HEK293 (cell line): ENCODE results near the gene G6PD.

Source experiments
- IKZF3 ChIP-seq: fragments of 450-650 bp; IDR thresholded peaks from 2 replicates; pipeline ENCODE4 v1.5.0; 2018; ENCODE audit warnings: missing biosample characterization, mild to moderate bottlenecking, missing genetic modification characterization, moderate library complexity
- ZFP37 ChIP-seq: fragments of 450-650 bp; formaldehyde crosslinking; IDR thresholded peaks from 2 replicates; pipeline ENCODE4 v1.5.1; 2016; ENCODE audit warnings: missing biosample characterization, missing genetic modification characterization
- ZNF155 ChIP-seq: fragments of 450-650 bp; formaldehyde crosslinking; IDR thresholded peaks from 2 replicates; pipeline ENCODE4 v1.5.1; 2016; ENCODE audit warnings: missing biosample characterization, missing genetic modification characterization
- ZNF16 ChIP-seq: fragments of 450-650 bp; formaldehyde crosslinking; IDR thresholded peaks from 2 replicates; pipeline ENCODE4 v1.5.1; 2016; ENCODE audit warnings: low read depth, missing biosample characterization, missing genetic modification characterization
- ZNF214 ChIP-seq: fragments of 450-650 bp; formaldehyde crosslinking; IDR thresholded peaks from 2 replicates; pipeline ENCODE4 v1.5.1; 2017; ENCODE audit warnings: missing biosample characterization, mild to moderate bottlenecking, missing genetic modification characterization, borderline replicate concordance
- ZNF248 ChIP-seq: fragments of 450-650 bp; formaldehyde crosslinking; IDR thresholded peaks from 2 replicates; pipeline ENCODE4 v1.5.1; 2017; ENCODE audit warnings: missing biosample characterization, missing genetic modification characterization
- ZNF549 ChIP-seq: fragments of 450-650 bp; IDR thresholded peaks from 2 replicates; pipeline ENCODE4 v1.5.1; 2018; ENCODE audit warnings: missing biosample characterization, missing genetic modification characterization, mild to moderate bottlenecking, inconsistent platforms, moderate library complexity
- ZNF660 ChIP-seq: fragments of 450-650 bp; IDR thresholded peaks from 2 replicates; pipeline ENCODE4 v1.5.1; 2018; ENCODE audit warnings: missing biosample characterization, mild to moderate bottlenecking, missing genetic modification characterization
- TF ChIP-seq, protein P1 (sequence below): fragments of 450-650 bp; formaldehyde crosslinking; IDR thresholded peaks from 2 replicates; pipeline ENCODE4 v1.5.1; 2016; ENCODE audit warnings: missing biosample characterization, missing genetic modification characterization
- TF ChIP-seq, protein P2 (sequence below): fragments of 450-650 bp; formaldehyde crosslinking; IDR thresholded peaks from 2 replicates; pipeline ENCODE4 v1.5.1; 2016; ENCODE audit warnings: missing biosample characterization, missing genetic modification characterization, borderline replicate concordance
- TF ChIP-seq, protein P3 (sequence below): IDR thresholded peaks from 2 replicates; pipeline ENCODE4 v1.6.1; 2011; ENCODE audit warnings: mild to moderate bottlenecking, low read depth, low read length, borderline replicate concordance
- TF ChIP-seq, protein P4 (sequence below): fragments of 450-650 bp; formaldehyde crosslinking; IDR thresholded peaks from 2 replicates; pipeline ENCODE4 v1.5.1; 2016; ENCODE audit warnings: missing biosample characterization, missing genetic modification characterization
- TF ChIP-seq, protein P5 (sequence below): fragments of 450-650 bp; formaldehyde crosslinking; IDR thresholded peaks from 2 replicates; pipeline ENCODE4 v1.5.1; 2016; ENCODE audit warnings: missing biosample characterization, missing genetic modification characterization
- TF ChIP-seq, protein P6 (sequence below): fragments of 450-650 bp; formaldehyde crosslinking; IDR thresholded peaks from 2 replicates; pipeline ENCODE4 v1.5.1; 2016; ENCODE audit warnings: missing biosample characterization, missing genetic modification characterization

DNA sequence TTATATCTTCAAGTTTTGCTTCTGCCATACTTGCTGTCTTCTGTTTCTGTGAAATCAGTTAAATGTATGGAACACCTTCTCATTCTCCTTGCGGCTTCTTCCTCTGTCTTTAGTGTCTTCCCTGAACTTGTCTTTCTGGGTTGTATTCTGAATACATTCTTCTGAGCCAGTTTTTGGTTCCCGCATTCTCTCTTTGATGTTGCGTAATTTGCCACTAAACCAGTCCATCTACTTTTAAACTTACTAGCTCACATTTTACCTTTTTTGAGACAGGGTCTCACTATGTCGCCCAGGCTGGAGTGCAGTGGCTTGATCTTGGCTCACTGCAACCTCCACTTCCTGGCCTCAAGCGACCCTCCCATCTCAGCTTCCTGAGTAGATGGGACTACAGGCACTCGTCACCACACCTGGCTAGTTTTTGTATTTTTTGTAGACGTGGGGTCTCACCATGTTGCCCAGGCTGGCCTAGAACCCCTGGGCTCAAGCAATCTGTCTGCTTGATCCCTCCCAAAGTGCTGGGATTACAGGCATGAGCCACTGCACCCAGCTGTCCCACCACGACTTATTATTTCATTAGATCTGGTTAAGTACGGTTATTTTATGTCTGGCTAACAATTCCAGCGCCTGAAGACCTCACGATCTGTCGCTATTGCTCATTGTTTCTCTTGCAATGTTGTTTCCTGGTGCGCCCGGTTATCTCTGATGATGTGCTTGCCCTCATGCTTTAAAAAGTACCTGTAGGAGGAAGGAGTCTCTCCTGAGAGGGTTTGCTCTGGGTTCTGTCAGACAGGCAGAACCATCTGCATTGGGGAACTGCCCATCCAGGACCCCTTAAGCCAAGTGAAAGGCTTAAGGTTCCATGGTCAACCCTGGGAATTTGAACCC lies 20.8 kb downstream of the G6PD start:
- TF ChIP-seq ZNF214 (tag by site-specific recombination) (no peak), ZNF549 (tag by site-specific recombination) (no peak), ZFP37 (tag by site-specific recombination) (no peak), ZNF248 (tag by site-specific recombination) (no peak), ZNF660 (tag by site-specific recombination) (no peak), ZNF155 (tag by site-specific recombination) (no peak), IKZF3 (tag by site-specific recombination) (no peak), ZNF16 (tag by site-specific recombination) (no peak)
- TF ChIP-seq, protein P1, sequence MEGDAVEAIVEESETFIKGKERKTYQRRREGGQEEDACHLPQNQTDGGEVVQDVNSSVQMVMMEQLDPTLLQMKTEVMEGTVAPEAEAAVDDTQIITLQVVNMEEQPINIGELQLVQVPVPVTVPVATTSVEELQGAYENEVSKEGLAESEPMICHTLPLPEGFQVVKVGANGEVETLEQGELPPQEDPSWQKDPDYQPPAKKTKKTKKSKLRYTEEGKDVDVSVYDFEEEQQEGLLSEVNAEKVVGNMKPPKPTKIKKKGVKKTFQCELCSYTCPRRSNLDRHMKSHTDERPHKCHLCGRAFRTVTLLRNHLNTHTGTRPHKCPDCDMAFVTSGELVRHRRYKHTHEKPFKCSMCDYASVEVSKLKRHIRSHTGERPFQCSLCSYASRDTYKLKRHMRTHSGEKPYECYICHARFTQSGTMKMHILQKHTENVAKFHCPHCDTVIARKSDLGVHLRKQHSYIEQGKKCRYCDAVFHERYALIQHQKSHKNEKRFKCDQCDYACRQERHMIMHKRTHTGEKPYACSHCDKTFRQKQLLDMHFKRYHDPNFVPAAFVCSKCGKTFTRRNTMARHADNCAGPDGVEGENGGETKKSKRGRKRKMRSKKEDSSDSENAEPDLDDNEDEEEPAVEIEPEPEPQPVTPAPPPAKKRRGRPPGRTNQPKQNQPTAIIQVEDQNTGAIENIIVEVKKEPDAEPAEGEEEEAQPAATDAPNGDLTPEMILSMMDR = no peak
- TF ChIP-seq, protein P2, sequence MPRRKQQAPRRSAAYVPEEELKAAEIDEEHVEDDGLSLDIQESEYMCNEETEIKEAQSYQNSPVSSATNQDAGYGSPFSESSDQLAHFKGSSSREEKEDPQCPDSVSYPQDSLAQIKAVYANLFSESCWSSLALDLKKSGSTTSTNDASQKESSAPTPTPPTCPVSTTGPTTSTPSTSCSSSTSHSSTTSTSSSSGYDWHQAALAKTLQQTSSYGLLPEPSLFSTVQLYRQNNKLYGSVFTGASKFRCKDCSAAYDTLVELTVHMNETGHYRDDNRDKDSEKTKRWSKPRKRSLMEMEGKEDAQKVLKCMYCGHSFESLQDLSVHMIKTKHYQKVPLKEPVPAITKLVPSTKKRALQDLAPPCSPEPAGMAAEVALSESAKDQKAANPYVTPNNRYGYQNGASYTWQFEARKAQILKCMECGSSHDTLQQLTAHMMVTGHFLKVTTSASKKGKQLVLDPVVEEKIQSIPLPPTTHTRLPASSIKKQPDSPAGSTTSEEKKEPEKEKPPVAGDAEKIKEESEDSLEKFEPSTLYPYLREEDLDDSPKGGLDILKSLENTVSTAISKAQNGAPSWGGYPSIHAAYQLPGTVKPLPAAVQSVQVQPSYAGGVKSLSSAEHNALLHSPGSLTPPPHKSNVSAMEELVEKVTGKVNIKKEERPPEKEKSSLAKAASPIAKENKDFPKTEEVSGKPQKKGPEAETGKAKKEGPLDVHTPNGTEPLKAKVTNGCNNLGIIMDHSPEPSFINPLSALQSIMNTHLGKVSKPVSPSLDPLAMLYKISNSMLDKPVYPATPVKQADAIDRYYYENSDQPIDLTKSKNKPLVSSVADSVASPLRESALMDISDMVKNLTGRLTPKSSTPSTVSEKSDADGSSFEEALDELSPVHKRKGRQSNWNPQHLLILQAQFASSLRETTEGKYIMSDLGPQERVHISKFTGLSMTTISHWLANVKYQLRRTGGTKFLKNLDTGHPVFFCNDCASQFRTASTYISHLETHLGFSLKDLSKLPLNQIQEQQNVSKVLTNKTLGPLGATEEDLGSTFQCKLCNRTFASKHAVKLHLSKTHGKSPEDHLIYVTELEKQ (tag by site-specific recombination) = no peak
- TF ChIP-seq, protein P3, sequence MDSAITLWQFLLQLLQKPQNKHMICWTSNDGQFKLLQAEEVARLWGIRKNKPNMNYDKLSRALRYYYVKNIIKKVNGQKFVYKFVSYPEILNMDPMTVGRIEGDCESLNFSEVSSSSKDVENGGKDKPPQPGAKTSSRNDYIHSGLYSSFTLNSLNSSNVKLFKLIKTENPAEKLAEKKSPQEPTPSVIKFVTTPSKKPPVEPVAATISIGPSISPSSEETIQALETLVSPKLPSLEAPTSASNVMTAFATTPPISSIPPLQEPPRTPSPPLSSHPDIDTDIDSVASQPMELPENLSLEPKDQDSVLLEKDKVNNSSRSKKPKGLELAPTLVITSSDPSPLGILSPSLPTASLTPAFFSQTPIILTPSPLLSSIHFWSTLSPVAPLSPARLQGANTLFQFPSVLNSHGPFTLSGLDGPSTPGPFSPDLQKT = no peak
- TF ChIP-seq, protein P4, sequence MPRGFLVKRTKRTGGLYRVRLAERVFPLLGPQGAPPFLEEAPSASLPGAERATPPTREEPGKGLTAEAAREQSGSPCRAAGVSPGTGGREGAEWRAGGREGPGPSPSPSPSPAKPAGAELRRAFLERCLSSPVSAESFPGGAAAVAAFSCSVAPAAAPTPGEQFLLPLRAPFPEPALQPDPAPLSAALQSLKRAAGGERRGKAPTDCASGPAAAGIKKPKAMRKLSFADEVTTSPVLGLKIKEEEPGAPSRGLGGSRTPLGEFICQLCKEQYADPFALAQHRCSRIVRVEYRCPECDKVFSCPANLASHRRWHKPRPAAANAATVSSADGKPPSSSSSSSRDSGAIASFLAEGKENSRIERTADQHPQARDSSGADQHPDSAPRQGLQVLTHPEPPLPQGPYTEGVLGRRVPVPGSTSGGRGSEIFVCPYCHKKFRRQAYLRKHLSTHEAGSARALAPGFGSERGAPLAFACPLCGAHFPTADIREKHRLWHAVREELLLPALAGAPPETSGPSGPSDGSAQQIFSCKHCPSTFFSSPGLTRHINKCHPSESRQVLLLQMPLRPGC (tag by site-specific recombination) = no peak
- TF ChIP-seq, protein P5, sequence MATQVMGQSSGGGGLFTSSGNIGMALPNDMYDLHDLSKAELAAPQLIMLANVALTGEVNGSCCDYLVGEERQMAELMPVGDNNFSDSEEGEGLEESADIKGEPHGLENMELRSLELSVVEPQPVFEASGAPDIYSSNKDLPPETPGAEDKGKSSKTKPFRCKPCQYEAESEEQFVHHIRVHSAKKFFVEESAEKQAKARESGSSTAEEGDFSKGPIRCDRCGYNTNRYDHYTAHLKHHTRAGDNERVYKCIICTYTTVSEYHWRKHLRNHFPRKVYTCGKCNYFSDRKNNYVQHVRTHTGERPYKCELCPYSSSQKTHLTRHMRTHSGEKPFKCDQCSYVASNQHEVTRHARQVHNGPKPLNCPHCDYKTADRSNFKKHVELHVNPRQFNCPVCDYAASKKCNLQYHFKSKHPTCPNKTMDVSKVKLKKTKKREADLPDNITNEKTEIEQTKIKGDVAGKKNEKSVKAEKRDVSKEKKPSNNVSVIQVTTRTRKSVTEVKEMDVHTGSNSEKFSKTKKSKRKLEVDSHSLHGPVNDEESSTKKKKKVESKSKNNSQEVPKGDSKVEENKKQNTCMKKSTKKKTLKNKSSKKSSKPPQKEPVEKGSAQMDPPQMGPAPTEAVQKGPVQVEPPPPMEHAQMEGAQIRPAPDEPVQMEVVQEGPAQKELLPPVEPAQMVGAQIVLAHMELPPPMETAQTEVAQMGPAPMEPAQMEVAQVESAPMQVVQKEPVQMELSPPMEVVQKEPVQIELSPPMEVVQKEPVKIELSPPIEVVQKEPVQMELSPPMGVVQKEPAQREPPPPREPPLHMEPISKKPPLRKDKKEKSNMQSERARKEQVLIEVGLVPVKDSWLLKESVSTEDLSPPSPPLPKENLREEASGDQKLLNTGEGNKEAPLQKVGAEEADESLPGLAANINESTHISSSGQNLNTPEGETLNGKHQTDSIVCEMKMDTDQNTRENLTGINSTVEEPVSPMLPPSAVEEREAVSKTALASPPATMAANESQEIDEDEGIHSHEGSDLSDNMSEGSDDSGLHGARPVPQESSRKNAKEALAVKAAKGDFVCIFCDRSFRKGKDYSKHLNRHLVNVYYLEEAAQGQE (tag by site-specific recombination) = no peak
- TF ChIP-seq, protein P6, sequence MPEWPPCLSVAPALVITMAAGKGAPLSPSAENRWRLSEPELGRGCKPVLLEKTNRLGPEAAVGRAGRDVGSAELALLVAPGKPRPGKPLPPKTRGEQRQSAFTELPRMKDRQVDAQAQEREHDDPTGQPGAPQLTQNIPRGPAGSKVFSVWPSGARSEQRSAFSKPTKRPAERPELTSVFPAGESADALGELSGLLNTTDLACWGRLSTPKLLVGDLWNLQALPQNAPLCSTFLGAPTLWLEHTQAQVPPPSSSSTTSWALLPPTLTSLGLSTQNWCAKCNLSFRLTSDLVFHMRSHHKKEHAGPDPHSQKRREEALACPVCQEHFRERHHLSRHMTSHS (tag by site-specific recombination) = no peak
